Prostate gland (tissue), 2 donors: ENCODE results near the gene MRNIP. TPM values are rescaled to one million over a fixed set of nuclear protein-coding genes. Genes with fewer than 3 reads are reported as not detected.

ENCODE experiments used
- DNase-seq: peaks from one replicate; pipeline ENCODE4 v3.0.0-alpha.2; 2019; ENCODE audit warnings: low spot score
- H3K27ac ChIP-seq, 2 donors: fragments of 200-600 bp; sonication (generic); 2 replicates each; pipeline ENCODE4 v1.5.1; 2017 to 2019
- H3K27me3 ChIP-seq: fragments of 200-600 bp; sonication (generic); replicated peaks from 2 replicates; pipeline ENCODE4 v1.5.1; 2019; ENCODE audit not compliant: insufficient read depth
- H3K36me3 ChIP-seq, 2 donors: fragments of 200-600 bp; sonication (generic); 1 replicate in 1 of 2; 2 replicates in 1 of 2; pipeline versions ENCODE4 v1.5.1 to v1.8.1; 2017 to 2019
- H3K4me1 ChIP-seq: fragments of 200-600 bp; sonication (generic); replicated peaks from 2 replicates; pipeline ENCODE4 v1.5.1; 2019
- H3K4me3 ChIP-seq, 2 donors: fragments of 200-600 bp; sonication (generic); 2 replicates each; pipeline ENCODE4 v1.5.1; 2017 to 2019
- H3K9me3 ChIP-seq: fragments of 200-600 bp; sonication (generic); 2 replicates; pipeline ENCODE4 v1.5.1; 2017
- CTCF ChIP-seq, 4 experiments: fragments of 200-600 bp in 2 of 4; fragments of 450-650 bp in 2 of 4; sonication (generic) in 2 of 4; IDR thresholded peaks; 1 replicate in 3 of 4; 2 replicates in 1 of 4; pipeline ENCODE4 v1.5.1; 2016 to 2019; ENCODE audit warnings: antibody characterized with exemption in 4 of 4, mild to moderate bottlenecking in 2 of 4, moderate library complexity in 2 of 4
- POLR2A ChIP-seq: fragments of 450-650 bp; IDR thresholded peaks from one replicate; pipeline ENCODE4 v1.6.1; 2016; ENCODE audit warnings: antibody characterized with exemption, mild to moderate bottlenecking
- POLR2AphosphoS5 ChIP-seq: sonication (generic); formaldehyde crosslinking; IDR thresholded peaks from one replicate; pipeline ENCODE4 v1.6.1; 2017; ENCODE audit warnings: antibody characterized with exemption
- WGBS: methylation state at CpG from one replicate; pipeline ENCODE4 v1.1.5; 2018; 5-methylcytosine and 5-hydroxymethylcytosine counted together
- intact Hi-C: fragments of 100-400 bp; cut with DNase I; formaldehyde crosslinking; loops from one replicate; pipeline ENCODE4 v1.14.2; 2022
- total RNA-seq, 2 donors: library from RNA; depleted of rRNA; stranded (reverse); fragments of >200 nt; gene quantifications; one replicate each; pipeline ENCODE4 v1.1.0, GENCODE V29; 2016

MRNIP gene
- total RNA-seq, 2 donors from 2014 or later: 30.0 to 55.2 TPM

- intact Hi-C loops: loop anchor here (2.0 kb wide), 1 partner anchor 14 kb away; the partner anchor contains the start of gene SQSTM1
- H3K9me3 ChIP-seq: no peaks in the 10 kb centered on the region
- WGBS: under 1% methylated on average over 82 of the region's 108 CpGs
- peak; percentile 71 for DNase-seq
- peak within 1 kb of the TSS; percentile 94 to 95 for H3K27ac ChIP-seq
- no peak for TF ChIP-seq POLR2AphosphoS5
- TF ChIP-seq POLR2A: peak; percentile 72
- peak in 2 of 4 experiments; percentile 4 to 14 for TF ChIP-seq CTCF (IDR thresholded peaks at IDR 0.05)
- H3K4me3 ChIP-seq: peak within 1 kb of the TSS; percentile 79 to 85
- no peaks in the 10 kb centered on the region for H3K27me3 ChIP-seq
- peaks cover 12% of the 10 kb centered on the region for H3K4me1 ChIP-seq
- no peaks in the 10 kb centered on the region for H3K36me3 ChIP-seq
Measured at GRCh38 chr5:179806250-179807048, 52.2 kb downstream of the MRNIP start, which contains the start of gene MGAT4B. TSS of gene MGAT4B (minus strand) at chr5:179806866. CDS start at chr5:179806583, 283 bp downstream.

GRCh38 chr5:179805529-179806249 lies 52.9 kb downstream of the MRNIP start:
- no peak for DNase-seq
- H3K36me3 ChIP-seq: no peaks in the 10 kb centered on the region
- WGBS: 4% methylated on average over 56 of the region's 65 CpGs
- intact Hi-C loops: loop anchor here (2.0 kb wide), 1 partner anchor 15 kb away; the partner anchor contains the start of gene SQSTM1
- peak overlapping the region; percentile 79 to 85 for H3K4me3 ChIP-seq
- peaks cover 12% of the 10 kb centered on the region for H3K4me1 ChIP-seq
- TF ChIP-seq POLR2A (no peak), POLR2AphosphoS5 (no peak), CTCF (IDR thresholded peaks at IDR 0.05) (peak in 1 of 4 experiments; percentile 6)
- no peaks in the 10 kb centered on the region for H3K27me3 ChIP-seq
- peak overlapping the region; percentile 94 to 95 for H3K27ac ChIP-seq
- no peaks in the 10 kb centered on the region for H3K9me3 ChIP-seq

GRCh38 chr5:179805070-179805528 lies 53.5 kb downstream of the MRNIP start:
- TF ChIP-seq POLR2A: no peak
- no peak for TF ChIP-seq POLR2AphosphoS5
- TF ChIP-seq CTCF (IDR thresholded peaks at IDR 0.05): no peak
- no peaks in the 10 kb centered on the region for H3K27me3 ChIP-seq
- no peak for DNase-seq
- H3K4me3 ChIP-seq: peak overlapping the region; percentile 79 to 85
- H3K4me1 ChIP-seq: peaks cover 12% of the 10 kb centered on the region
- H3K36me3 ChIP-seq: peaks cover under 1 to 2% of the 10 kb centered on the region in 2 donors
- peak overlapping the region; percentile 94 to 95 for H3K27ac ChIP-seq
- intact Hi-C loops: no loop called here
- WGBS: 45% methylated on average over 9 of the region's 9 CpGs
- no peaks in the 10 kb centered on the region for H3K9me3 ChIP-seq

- peaks cover 12% of the 10 kb centered on the region for H3K4me1 ChIP-seq
- intact Hi-C loops: loop anchor here (5.0 kb wide), 1 partner anchor 103 kb away; the partner anchor contains the start of gene TBC1D9B
- no peak for DNase-seq
- H3K27me3 ChIP-seq: no peaks in the 10 kb centered on the region
- H3K4me3 ChIP-seq: no peak overlapping the region
- no peaks in the 10 kb centered on the region for H3K9me3 ChIP-seq
- peaks cover 5 to 7% of the 10 kb centered on the region in 2 donors for H3K36me3 ChIP-seq
- H3K27ac ChIP-seq: peak overlapping the region in 1 of 2 donors; percentile 95
- 90% methylated on average over 8 of the region's 8 CpGs for WGBS
- TF ChIP-seq POLR2A (no peak), POLR2AphosphoS5 (no peak), CTCF (IDR thresholded peaks at IDR 0.05) (no peak)
Measured at GRCh38 chr5:179804555-179804947, 54.1 kb downstream of the MRNIP start.
